Astrocyte of the hippocampus (primary cell): Measurements from ENCODE around the gene HSD17B3.
"Not testable (repeated sequence)": the region's sequence is repeated elsewhere in the genome, so short reads cannot be mapped to it uniquely, and the experiment has no call there.

Experiments
- DNase-seq: peaks from one replicate; pipeline ENCODE4 v3.0.0; 2011; ENCODE audit warnings: low read depth, low spot score

HSD17B3 gene

GRCh38 chr9:96306958-96307357, 5.0 kb upstream of the HSD17B3 start:
- not testable (repeated sequence) for DNase-seq

- DNase-seq, result no peak
Measured at GRCh38 chr9:96305171-96305570, 3.2 kb upstream of the HSD17B3 start.

- no peak for DNase-seq
Measured at GRCh38 chr9:96304230-96304629, 2.3 kb upstream of the HSD17B3 start.

GRCh38 chr9:96299823-96300222, 2.2 kb downstream of the HSD17B3 start:
- peak; percentile 17 for DNase-seq

GRCh38 chr9:96294159-96294545, 7.8 kb downstream of the HSD17B3 start:
- DNase-seq, result no peak

- DNase-seq, result no peak
Measured at GRCh38 chr9:96293498-96294158, 8.3 kb downstream of the HSD17B3 start.

GRCh38 chr9:96289392-96289791, 12.6 kb downstream of the HSD17B3 start:
- DNase-seq, result no peak

GRCh38 chr9:96281641-96282040, 20.3 kb downstream of the HSD17B3 start:
- DNase-seq, result no peak

GRCh38 chr9:96279932-96280331, 22.0 kb downstream of the HSD17B3 start:
- DNase-seq, result no peak

- DNase-seq, result no peak
Measured at GRCh38 chr9:96274939-96275338, 27.0 kb downstream of the HSD17B3 start.

GRCh38 chr9:96270236-96270744, 31.7 kb downstream of the HSD17B3 start:
- no peak for DNase-seq

- no peak for DNase-seq
Measured at GRCh38 chr9:96258967-96259366, 43.0 kb downstream of the HSD17B3 start.

- DNase-seq, result peak; percentile 23
Measured at GRCh38 chr9:96256800-96257199, 45.2 kb downstream of the HSD17B3 start.

GRCh38 chr9:96255698-96256097, 46.3 kb downstream of the HSD17B3 start:
- no peak for DNase-seq

GRCh38 chr9:96253059-96253696, 48.8 kb downstream of the HSD17B3 start:
- peak; percentile 26 for DNase-seq

- DNase-seq, result no peak
Measured at GRCh38 chr9:96251451-96251850, 50.5 kb downstream of the HSD17B3 start.

- no peak for DNase-seq
Measured at GRCh38 chr9:96249746-96250145, 52.2 kb downstream of the HSD17B3 start.

- DNase-seq, result no peak
Measured at GRCh38 chr9:96246267-96246671, 55.7 kb downstream of the HSD17B3 start.

- DNase-seq, result no peak
Measured at GRCh38 chr9:96245399-96245798, 56.6 kb downstream of the HSD17B3 start.

- DNase-seq, result no peak
Measured at GRCh38 chr9:96243778-96244177, 58.2 kb downstream of the HSD17B3 start.

GRCh38 chr9:96242811-96243210, 59.2 kb downstream of the HSD17B3 start:
- DNase-seq, result peak; percentile 14

GRCh38 chr9:96241391-96241809, 60.6 kb downstream of the HSD17B3 start:
- peak; percentile 81 for DNase-seq

- DNase-seq, result no peak
Measured at GRCh38 chr9:96236854-96237550, 65.0 kb downstream of the HSD17B3 start.
